Measurements from ENCODE around the gene ADAM12. TPM values are rescaled to one million over a fixed set of nuclear protein-coding genes. Genes with fewer than 3 reads are reported as not detected.

ADAM12 gene
- total RNA-seq, 2 donors from 2014 or later: 0.46 TPM; not detected in 1

- H3K27ac ChIP-seq (ENCODE audit: low read depth, low read length): no peak overlapping the region
These were observed 218.4 kb downstream of the ADAM12 start for GRCh38 chr10:126169899-126170298.

GRCh38 chr10:126166797-126167196, 221.5 kb downstream of the ADAM12 start:
- no peaks in the 10 kb centered on the region for H3K4me1 ChIP-seq (ENCODE audit: control insufficient read depth, insufficient read depth, low read length)
- Mint-ChIP-seq H3K27me3 (ENCODE audit: insufficient read depth) (peaks cover 12% of the 10 kb centered on the region), H3K27ac (no peak overlapping the region), H3K4me1 (no peaks in the 10 kb centered on the region), H3K9me3 (peaks cover 11% of the 10 kb centered on the region), H3K4me3 (no peak overlapping the region), H3K36me3 (ENCODE audit: low read depth) (no peaks in the 10 kb centered on the region)
- WGBS, 2 experiments (ENCODE audit: insufficient coverage in 1 of 2, insufficient read length in 1 of 2): 73 to 90% methylated on average over 3 to 7 of the region's 7 CpGs
- H3K4me3 ChIP-seq (ENCODE audit: low read length): no peak overlapping the region
- DNase-seq: no peak
- H3K9me3 ChIP-seq (ENCODE audit: control insufficient read depth, low read length): no peaks in the 10 kb centered on the region
- TF ChIP-seq, protein P1, sequence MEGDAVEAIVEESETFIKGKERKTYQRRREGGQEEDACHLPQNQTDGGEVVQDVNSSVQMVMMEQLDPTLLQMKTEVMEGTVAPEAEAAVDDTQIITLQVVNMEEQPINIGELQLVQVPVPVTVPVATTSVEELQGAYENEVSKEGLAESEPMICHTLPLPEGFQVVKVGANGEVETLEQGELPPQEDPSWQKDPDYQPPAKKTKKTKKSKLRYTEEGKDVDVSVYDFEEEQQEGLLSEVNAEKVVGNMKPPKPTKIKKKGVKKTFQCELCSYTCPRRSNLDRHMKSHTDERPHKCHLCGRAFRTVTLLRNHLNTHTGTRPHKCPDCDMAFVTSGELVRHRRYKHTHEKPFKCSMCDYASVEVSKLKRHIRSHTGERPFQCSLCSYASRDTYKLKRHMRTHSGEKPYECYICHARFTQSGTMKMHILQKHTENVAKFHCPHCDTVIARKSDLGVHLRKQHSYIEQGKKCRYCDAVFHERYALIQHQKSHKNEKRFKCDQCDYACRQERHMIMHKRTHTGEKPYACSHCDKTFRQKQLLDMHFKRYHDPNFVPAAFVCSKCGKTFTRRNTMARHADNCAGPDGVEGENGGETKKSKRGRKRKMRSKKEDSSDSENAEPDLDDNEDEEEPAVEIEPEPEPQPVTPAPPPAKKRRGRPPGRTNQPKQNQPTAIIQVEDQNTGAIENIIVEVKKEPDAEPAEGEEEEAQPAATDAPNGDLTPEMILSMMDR (conservative IDR thresholded peaks at IDR 0.05): no peak
- H3K9ac ChIP-seq (ENCODE audit: extremely low read depth, low read length, poor library complexity, severe bottlenecking): no peak overlapping the region
- H3K27ac ChIP-seq (ENCODE audit: low read depth, low read length): no peak overlapping the region
- no peaks in the 10 kb centered on the region for H3K36me3 ChIP-seq (ENCODE audit: control insufficient read depth, insufficient read depth, low read length)
- H3K27me3 ChIP-seq (ENCODE audit: control insufficient read depth, insufficient read depth, low read length, poor library complexity, severe bottlenecking): no peaks in the 10 kb centered on the region

More at GRCh38 chr10:126169899-126170298, 218.4 kb downstream of the ADAM12 start:
- H3K4me3 Mint-ChIP-seq: no peak overlapping the region
- no peaks in the 10 kb centered on the region for H3K36me3 Mint-ChIP-seq (ENCODE audit: low read depth)
- TF ChIP-seq, protein P1 (conservative IDR thresholded peaks at IDR 0.05): no peak
- H3K36me3 ChIP-seq (ENCODE audit: control insufficient read depth, insufficient read depth, low read length): no peaks in the 10 kb centered on the region
- H3K9me3 Mint-ChIP-seq: no peaks in the 10 kb centered on the region
- 80 to 92% methylated on average over 3 to 7 of the region's 7 CpGs for WGBS, 2 experiments (ENCODE audit: insufficient coverage in 1 of 2, insufficient read length in 1 of 2)
- H3K9ac ChIP-seq (ENCODE audit: extremely low read depth, low read length, poor library complexity, severe bottlenecking): no peak overlapping the region
- no peaks in the 10 kb centered on the region for H3K27me3 ChIP-seq (ENCODE audit: control insufficient read depth, insufficient read depth, low read length, poor library complexity, severe bottlenecking)
- H3K27me3 Mint-ChIP-seq (ENCODE audit: insufficient read depth): peaks cover 3% of the 10 kb centered on the region
- H3K4me3 ChIP-seq (ENCODE audit: low read length): no peak overlapping the region
- H3K4me1 ChIP-seq (ENCODE audit: control insufficient read depth, insufficient read depth, low read length): no peaks in the 10 kb centered on the region
- H3K4me1 Mint-ChIP-seq: no peaks in the 10 kb centered on the region
- no peaks in the 10 kb centered on the region for H3K9me3 ChIP-seq (ENCODE audit: control insufficient read depth, low read length)
- no peak for DNase-seq
- H3K27ac Mint-ChIP-seq: no peak overlapping the region

GRCh38 chr10:126165874-126166273, 222.4 kb downstream of the ADAM12 start:
- H3K4me1 Mint-ChIP-seq: no peaks in the 10 kb centered on the region
- peaks cover 17% of the 10 kb centered on the region for H3K27me3 Mint-ChIP-seq (ENCODE audit: insufficient read depth)
- H3K4me3 Mint-ChIP-seq: no peak overlapping the region
- H3K9ac ChIP-seq (ENCODE audit: extremely low read depth, low read length, poor library complexity, severe bottlenecking): no peak overlapping the region
- no peak overlapping the region for H3K27ac ChIP-seq (ENCODE audit: low read depth, low read length)
- WGBS, 2 experiments (ENCODE audit: insufficient coverage in 1 of 2, insufficient read length in 1 of 2): 96 to 100% methylated on average over 2 of the region's 2 CpGs
- H3K27me3 ChIP-seq (ENCODE audit: control insufficient read depth, insufficient read depth, low read length, poor library complexity, severe bottlenecking): no peaks in the 10 kb centered on the region
- no peak for DNase-seq
- TF ChIP-seq, protein P1 (conservative IDR thresholded peaks at IDR 0.05): no peak
- no peaks in the 10 kb centered on the region for H3K36me3 Mint-ChIP-seq (ENCODE audit: low read depth)
- peaks cover 11% of the 10 kb centered on the region for H3K9me3 Mint-ChIP-seq
- H3K9me3 ChIP-seq (ENCODE audit: control insufficient read depth, low read length): no peaks in the 10 kb centered on the region
- H3K4me1 ChIP-seq (ENCODE audit: control insufficient read depth, insufficient read depth, low read length): no peaks in the 10 kb centered on the region
- H3K36me3 ChIP-seq (ENCODE audit: control insufficient read depth, insufficient read depth, low read length): no peaks in the 10 kb centered on the region
- H3K27ac Mint-ChIP-seq: no peak overlapping the region
- no peak overlapping the region for H3K4me3 ChIP-seq (ENCODE audit: low read length)

Data from endodermal cell (in vitro differentiated cells).